GM19324 (cell line): ENCODE data around the gene RIMBP2.

Experiments
- ATAC-seq: cut with Tn5 transposase; IDR thresholded peaks from one replicate; pipeline ENCODE4 v1.9.1; 2021; ENCODE audit warnings: mild to moderate bottlenecking, moderate library complexity; ENCODE audit not compliant: unreplicated experiment, low FRiP score

RIMBP2 gene

DNA sequence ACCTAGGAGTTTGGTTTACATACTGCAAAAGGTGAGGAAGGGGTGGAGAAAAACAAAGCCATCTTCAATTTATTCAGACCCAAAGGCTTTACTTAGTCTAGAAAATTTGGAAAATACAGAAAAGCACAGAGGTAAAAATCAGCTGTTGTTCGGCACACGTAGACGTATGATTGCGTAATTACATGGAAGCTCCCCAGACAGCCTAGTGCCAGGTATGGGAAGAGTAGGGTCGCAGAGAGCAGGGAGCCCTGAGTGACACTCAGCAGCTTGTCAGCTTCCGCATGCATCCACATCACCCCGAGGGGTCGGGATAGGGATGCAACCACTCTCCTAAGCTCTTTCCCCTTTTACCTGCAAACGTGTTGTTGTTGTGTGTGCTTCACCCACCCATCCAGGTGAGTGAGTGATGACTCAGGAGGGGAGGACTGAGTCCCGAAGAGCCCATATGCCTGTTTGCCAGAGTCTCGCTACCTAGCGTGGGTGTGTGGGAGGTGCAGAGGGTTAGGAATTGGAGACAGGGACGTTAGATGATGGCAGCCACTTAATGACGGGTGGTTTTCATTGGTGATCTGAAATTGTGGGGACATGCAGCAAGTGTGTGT lies 358.3 kb downstream of the RIMBP2 start:
- ATAC-seq = no peak

DNA sequence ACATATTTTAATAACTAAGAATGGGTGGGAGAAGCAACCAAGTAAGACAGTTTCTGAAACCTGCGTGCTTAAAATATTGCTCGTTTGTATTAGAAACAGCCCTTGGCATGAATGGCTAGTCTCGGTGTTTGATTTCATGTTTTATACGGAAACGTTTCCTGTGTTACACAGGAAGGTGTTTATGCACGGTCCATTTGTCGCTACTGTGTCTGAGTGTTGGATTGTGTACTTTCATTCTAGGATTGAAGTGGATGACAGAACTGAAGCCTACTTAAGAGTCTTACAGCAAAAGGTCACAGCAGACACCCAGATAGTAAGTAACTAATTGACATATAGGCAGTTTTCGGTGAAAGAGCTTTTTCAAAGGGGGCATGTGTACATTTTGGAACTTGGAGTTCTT lies 358.9 kb downstream of the RIMBP2 start:
- no peak for ATAC-seq

DNA sequence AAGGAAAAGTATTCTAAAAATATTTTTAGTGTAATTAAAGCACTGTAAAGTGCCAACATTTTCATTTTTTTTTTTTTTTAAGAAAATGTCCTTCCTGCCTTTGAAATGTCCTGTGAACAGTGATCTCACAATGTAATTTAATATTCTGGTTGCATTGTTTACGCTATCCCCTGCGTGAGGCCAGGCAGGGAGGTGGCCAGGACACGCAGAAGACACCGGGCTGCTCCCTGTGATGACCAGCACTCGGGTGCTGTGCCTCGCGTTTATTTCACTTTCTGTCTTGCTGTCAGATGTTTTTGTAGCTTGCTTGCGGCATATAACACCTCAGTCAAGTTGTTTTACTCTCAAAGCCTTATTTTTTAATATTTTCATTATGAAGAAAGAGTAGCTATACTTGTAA lies 359.9 kb downstream of the RIMBP2 start:
- ATAC-seq = no peak

DNA sequence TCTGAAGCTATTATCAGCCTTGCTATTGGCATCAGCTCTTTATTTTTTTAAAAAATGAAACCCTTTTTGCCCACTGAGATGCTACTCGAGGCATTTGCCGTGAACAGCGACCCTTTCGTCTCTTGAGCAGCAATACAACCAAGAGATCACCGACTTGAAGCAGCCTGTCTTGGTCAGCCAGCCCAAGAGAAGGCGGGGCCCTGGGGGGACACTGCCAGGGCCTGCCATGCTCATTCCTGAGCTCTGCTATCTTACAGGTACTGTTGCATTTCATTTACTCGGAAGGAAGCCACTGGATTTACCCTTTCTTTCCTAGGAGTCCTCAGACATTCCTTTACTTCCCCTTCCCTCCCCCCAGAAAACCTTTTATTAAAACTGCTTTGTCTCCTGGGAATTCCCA lies 361.7 kb downstream of the RIMBP2 start:
- no peak for ATAC-seq

DNA sequence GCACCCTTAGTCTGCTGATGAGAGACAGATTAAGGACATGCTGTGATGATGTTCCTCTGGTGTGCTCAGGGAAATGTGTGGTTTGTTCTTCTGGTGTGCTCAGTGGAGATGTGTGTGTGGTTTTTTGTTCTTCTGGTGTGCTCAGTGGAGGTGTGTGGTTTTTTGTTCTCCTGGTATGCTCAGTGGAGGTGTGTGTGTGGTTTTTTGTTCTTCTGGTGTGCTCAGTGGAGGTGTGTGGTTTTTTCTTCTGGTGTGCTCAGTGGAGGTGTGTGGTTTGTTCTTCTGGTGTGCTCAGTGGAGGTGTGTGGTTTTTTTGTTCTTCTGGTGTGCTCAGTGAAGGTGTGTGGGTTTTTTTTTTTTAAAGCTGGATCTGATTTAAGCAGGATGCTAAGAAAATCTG lies 363.0 kb downstream of the RIMBP2 start:
- no peak for ATAC-seq

DNA sequence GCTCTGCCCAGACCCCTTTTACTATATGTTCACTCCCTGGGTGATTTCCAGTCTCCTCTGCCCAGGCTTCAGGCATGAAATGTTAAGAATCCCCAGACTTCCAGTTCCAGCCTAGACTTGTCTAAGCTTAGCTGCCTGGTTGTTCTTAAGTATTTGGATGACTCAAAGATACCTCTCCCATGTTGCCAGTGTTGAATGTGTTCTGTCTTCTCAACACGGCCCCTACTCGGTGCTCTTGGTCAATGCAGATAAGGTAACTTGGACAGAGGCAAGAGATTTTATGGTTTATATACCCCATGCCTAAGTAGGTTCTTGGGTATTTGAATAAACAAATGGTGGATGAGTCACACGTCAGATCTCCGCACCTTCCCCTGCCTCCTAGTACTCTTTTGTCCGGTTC lies 364.8 kb downstream of the RIMBP2 start:
- ATAC-seq = no peak

DNA sequence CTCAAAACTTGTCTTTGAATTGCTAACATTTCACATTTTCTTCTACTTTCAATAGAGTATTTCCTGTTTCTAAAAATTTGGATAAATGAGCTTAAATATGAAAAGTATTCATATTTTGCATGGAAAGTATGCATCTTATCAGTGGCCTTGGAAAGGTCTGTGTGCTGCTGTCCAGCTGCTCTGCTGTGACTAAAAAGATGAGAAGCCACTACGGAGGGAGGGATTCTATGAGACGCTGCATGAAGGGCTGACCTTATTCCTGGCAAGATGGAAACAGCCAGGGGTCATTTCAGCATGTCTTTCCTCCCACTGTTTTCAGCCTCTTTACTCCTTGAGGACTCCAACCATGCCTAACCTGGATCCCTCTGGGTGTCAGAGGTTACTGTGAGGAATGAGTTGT lies 365.4 kb downstream of the RIMBP2 start:
- no peak for ATAC-seq

DNA sequence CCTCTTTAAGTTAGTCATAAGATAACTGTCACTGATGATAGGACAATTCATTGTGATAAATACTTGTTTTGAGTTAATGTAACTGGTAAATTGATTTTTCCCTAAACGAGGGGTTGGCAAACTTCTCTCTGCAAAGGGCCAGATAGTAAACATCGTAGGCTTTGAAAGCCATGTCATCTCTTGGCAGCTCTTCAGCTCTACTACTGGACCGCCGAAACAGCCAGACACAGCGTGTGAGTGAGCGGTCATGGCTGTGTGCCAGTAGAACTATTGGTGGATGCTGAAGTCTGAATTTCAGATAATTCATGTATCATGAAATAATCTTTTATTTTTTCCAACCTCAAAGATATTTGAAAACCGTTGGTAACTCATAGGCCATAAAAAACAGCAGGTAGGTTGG lies 368.5 kb downstream of the RIMBP2 start:
- ATAC-seq = no peak
